ENCODE data around the gene CALML4.

- TF ChIP-seq, protein P1, sequence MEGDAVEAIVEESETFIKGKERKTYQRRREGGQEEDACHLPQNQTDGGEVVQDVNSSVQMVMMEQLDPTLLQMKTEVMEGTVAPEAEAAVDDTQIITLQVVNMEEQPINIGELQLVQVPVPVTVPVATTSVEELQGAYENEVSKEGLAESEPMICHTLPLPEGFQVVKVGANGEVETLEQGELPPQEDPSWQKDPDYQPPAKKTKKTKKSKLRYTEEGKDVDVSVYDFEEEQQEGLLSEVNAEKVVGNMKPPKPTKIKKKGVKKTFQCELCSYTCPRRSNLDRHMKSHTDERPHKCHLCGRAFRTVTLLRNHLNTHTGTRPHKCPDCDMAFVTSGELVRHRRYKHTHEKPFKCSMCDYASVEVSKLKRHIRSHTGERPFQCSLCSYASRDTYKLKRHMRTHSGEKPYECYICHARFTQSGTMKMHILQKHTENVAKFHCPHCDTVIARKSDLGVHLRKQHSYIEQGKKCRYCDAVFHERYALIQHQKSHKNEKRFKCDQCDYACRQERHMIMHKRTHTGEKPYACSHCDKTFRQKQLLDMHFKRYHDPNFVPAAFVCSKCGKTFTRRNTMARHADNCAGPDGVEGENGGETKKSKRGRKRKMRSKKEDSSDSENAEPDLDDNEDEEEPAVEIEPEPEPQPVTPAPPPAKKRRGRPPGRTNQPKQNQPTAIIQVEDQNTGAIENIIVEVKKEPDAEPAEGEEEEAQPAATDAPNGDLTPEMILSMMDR (IDR thresholded peaks at IDR 0.05), result no peak
- TF ChIP-seq EZH2 (IDR thresholded peaks at IDR 0.05), result no peak
These were observed 15.1 kb downstream of the CALML4 start for GRCh38 chr15:68190048-68190447.

Measured in neural progenitor cell (in vitro differentiated cells).